OCI-LY3 (cell line): ENCODE measurements around the gene ZSCAN5B.
"Not testable (repeated sequence)": the region's sequence is repeated elsewhere in the genome, so short reads cannot be mapped to it uniquely, and the experiment has no call there.

ENCODE experiments used
- H2AFZ ChIP-seq: fragments of 200-600, 300-600 bp; shearing (Covaris generic); 2 replicates; pipeline ENCODE4 v1.6.0; 2014; ENCODE audit warnings: antibody characterized with exemption, low read depth, low read length
- H3K27ac ChIP-seq: fragments of 200-600, 300-600 bp; sonication (generic); 2 replicates; pipeline ENCODE4 v1.5.1; 2014; ENCODE audit warnings: mild to moderate bottlenecking, low read length, moderate library complexity, mixed read lengths
- H3K27me3 ChIP-seq: fragments of 200-600, 300-600 bp; sonication (generic); 2 replicates; pipeline ENCODE4 v1.6.1; 2014; ENCODE audit warnings: low read depth, low read length, mixed read lengths
- H3K36me3 ChIP-seq: fragments of 200-600, 300-600 bp; sonication (generic); replicated peaks from 2 replicates; pipeline ENCODE3; 2014; ENCODE audit warnings: low read depth, low read length, mixed read lengths
- H3K4me1 ChIP-seq: fragments of 300-600, 200-600 bp; sonication (generic); 2 replicates; pipeline ENCODE4 v1.6.1; 2014; ENCODE audit warnings: low read length, mixed read lengths
- H3K4me2 ChIP-seq: fragments of 200-600, 300-600 bp; sonication (generic); 2 replicates; pipeline ENCODE4 v1.6.1; 2014; ENCODE audit warnings: low read length, mixed read lengths
- H3K4me3 ChIP-seq: fragments of 300-600, 200-600 bp; sonication (generic); 2 replicates; pipeline ENCODE4 v1.5.1; 2014; ENCODE audit warnings: antibody characterized with exemption, mild to moderate bottlenecking, low read length, moderate library complexity
- H3K79me2 ChIP-seq: fragments of 300-600, 200-600 bp; shearing (Covaris generic); 2 replicates; pipeline ENCODE4 v1.6.1; 2014; ENCODE audit warnings: mild to moderate bottlenecking, low read length, mixed read lengths
- H3K9ac ChIP-seq: fragments of 300-600, 200-600 bp; shearing (Covaris generic); 2 replicates; pipeline ENCODE4 v1.6.0; 2014; ENCODE audit warnings: mild to moderate bottlenecking, low read length, moderate library complexity
- H3K9me3 ChIP-seq: fragments of 200-600, 300-600 bp; shearing (Covaris generic); 2 replicates; pipeline ENCODE4 v1.6.1; 2014; ENCODE audit warnings: low read length, mixed read lengths; ENCODE audit not compliant: insufficient read depth
- H4K20me1 ChIP-seq: fragments of 200-600, 300-600 bp; sonication (generic); 2 replicates; pipeline ENCODE4 v1.6.1; 2016; ENCODE audit warnings: low read length, mixed read lengths; ENCODE audit not compliant: insufficient read depth
- EZH2phosphoT487 ChIP-seq: fragments of 200-600 bp; shearing (Covaris generic); IDR thresholded peaks from 2 replicates; pipeline ENCODE4 v1.6.1; 2018; ENCODE audit warnings: antibody characterized with exemption, mixed run types, low read depth
- TF ChIP-seq, protein P1 (sequence below): fragments of 200-600, 300-600 bp; sonication (generic); IDR thresholded peaks from 2 replicates; pipeline ENCODE4 v1.5.1; 2014; ENCODE audit warnings: antibody characterized with exemption, low read length, low read depth

Gene ZSCAN5B

DNA sequence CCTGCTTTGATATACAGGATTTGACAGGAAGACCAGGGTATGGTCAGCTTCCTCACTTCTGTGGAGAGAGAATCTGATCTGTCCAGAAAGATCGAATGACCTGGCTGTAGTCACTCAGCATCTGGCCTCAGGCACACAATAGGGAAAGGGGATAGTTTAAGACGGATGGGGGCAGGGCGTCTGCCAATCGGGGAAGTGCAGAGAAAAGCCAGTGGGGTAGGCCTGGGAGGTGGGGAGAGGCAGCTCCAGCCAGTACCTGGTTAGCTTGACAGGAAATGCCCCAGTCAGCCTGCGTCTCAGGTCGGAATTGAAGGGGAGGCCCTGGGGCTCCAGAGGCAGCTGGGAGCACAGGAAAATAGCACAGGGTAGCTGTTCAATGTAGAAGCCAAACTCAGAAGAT lies 44.1 kb downstream of the ZSCAN5B start:
- Histone ChIP-seq H3K4me3 (no peak overlapping the region), H3K27me3 (no peaks in the 10 kb centered on the region), H4K20me1 (peaks cover 18% of the 10 kb centered on the region; the same call in 1 of the 2 replicates), H3K4me1 (no peaks in the 10 kb centered on the region), H3K79me2 (peaks cover 30% of the 10 kb centered on the region), H3K4me2 (no peak overlapping the region), H3K36me3 (peaks cover 47% of the 10 kb centered on the region), H3K27ac (no peak overlapping the region), H2AFZ (no peak overlapping the region), H3K9me3 (no peaks in the 10 kb centered on the region), H3K9ac (no peak overlapping the region)
- no peak for TF ChIP-seq EZH2phosphoT487
- TF ChIP-seq, protein P1, sequence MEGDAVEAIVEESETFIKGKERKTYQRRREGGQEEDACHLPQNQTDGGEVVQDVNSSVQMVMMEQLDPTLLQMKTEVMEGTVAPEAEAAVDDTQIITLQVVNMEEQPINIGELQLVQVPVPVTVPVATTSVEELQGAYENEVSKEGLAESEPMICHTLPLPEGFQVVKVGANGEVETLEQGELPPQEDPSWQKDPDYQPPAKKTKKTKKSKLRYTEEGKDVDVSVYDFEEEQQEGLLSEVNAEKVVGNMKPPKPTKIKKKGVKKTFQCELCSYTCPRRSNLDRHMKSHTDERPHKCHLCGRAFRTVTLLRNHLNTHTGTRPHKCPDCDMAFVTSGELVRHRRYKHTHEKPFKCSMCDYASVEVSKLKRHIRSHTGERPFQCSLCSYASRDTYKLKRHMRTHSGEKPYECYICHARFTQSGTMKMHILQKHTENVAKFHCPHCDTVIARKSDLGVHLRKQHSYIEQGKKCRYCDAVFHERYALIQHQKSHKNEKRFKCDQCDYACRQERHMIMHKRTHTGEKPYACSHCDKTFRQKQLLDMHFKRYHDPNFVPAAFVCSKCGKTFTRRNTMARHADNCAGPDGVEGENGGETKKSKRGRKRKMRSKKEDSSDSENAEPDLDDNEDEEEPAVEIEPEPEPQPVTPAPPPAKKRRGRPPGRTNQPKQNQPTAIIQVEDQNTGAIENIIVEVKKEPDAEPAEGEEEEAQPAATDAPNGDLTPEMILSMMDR = no peak

DNA sequence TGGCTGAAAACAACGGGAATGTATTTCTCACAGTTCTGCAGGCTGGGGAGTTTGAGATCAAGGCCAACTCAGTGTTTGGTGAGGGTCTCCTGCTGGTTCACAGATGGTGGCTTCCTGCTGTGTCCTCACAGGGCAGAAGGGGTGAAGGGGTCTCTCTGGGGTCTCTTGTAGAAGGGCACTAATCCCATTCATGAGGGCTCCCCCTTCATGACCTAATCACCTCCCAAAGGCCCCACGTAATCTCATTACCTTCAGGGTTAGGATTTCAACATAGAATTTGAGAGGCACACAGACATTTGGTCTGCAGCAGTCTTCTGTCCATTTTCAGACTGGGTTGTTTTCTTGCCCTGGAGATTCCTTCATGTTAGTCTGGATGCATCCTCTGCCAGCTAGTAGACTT lies 44.9 kb downstream of the ZSCAN5B start:
- H3K9ac ChIP-seq = no peak overlapping the region
- no peak overlapping the region for H2AFZ ChIP-seq
- H3K4me3 ChIP-seq = no peak overlapping the region
- no peak overlapping the region for H3K4me2 ChIP-seq
- peaks cover 18% of the 10 kb centered on the region; the same call in 1 of the 2 replicates for H4K20me1 ChIP-seq
- no peak overlapping the region for H3K27ac ChIP-seq
- no peaks in the 10 kb centered on the region for H3K27me3 ChIP-seq
- TF ChIP-seq, protein P1 = no peak
- peaks cover 30% of the 10 kb centered on the region for H3K79me2 ChIP-seq
- peaks cover 46% of the 10 kb centered on the region for H3K36me3 ChIP-seq
- no peaks in the 10 kb centered on the region for H3K4me1 ChIP-seq
- no peaks in the 10 kb centered on the region for H3K9me3 ChIP-seq

GRCh38 chr19:56150358-56150757 lies 47.2 kb downstream of the ZSCAN5B start:
- no peak overlapping the region for H3K27ac ChIP-seq
- H3K79me2 ChIP-seq = peaks cover 38% of the 10 kb centered on the region
- H3K9ac ChIP-seq = no peak overlapping the region
- peaks cover 18% of the 10 kb centered on the region; the same call in 1 of the 2 replicates for H4K20me1 ChIP-seq
- no peaks in the 10 kb centered on the region for H3K9me3 ChIP-seq
- H3K4me3 ChIP-seq = no peak overlapping the region
- H3K4me2 ChIP-seq = no peak overlapping the region
- H2AFZ ChIP-seq = no peak overlapping the region
- H3K4me1 ChIP-seq = no peaks in the 10 kb centered on the region
- H3K27me3 ChIP-seq = no peaks in the 10 kb centered on the region
- TF ChIP-seq, protein P1 = no peak
- no peak for TF ChIP-seq EZH2phosphoT487
- peaks cover 30% of the 10 kb centered on the region for H3K36me3 ChIP-seq

DNA sequence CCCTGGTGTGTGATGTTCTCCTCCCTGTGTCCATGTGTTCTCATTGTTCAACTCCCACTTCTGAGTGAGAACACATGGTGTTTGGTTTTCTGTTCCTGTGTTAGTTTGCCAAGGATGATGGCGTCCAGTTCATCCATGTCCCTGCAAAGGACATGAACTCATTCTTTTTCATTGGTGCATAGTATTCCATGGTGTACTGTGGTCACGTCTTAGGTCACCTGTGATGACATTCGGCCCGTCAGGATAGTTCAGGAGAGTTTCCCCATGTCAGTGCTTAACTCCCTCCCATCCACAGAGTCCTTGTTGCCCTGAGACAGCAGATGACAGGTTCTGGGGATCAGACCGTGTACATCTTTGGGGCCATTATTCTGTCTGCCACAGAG lies 47.9 kb downstream of the ZSCAN5B start:
- no peak overlapping the region for H3K4me3 ChIP-seq
- H3K79me2 ChIP-seq = peaks cover 45% of the 10 kb centered on the region
- no peak overlapping the region for H3K4me2 ChIP-seq
- no peaks in the 10 kb centered on the region for H3K27me3 ChIP-seq
- H3K9me3 ChIP-seq = no peaks in the 10 kb centered on the region
- H3K27ac ChIP-seq = no peak overlapping the region
- no peak overlapping the region for H3K9ac ChIP-seq
- no peak overlapping the region for H2AFZ ChIP-seq
- TF ChIP-seq, protein P1 = no peak
- no peak for TF ChIP-seq EZH2phosphoT487
- H3K36me3 ChIP-seq = peaks cover 26% of the 10 kb centered on the region
- no peaks in the 10 kb centered on the region for H3K4me1 ChIP-seq
- H4K20me1 ChIP-seq = peaks cover 18% of the 10 kb centered on the region; the same call in 1 of the 2 replicates

- H3K27me3 ChIP-seq = not testable (repeated sequence)
Measured at GRCh38 chr19:56148955-56149655, 48.5 kb downstream of the ZSCAN5B start.

More at GRCh38 chr19:56148955-56149655, 48.5 kb downstream of the ZSCAN5B start:
- H3K4me3 ChIP-seq, H3K4me1 ChIP-seq, H3K4me2 ChIP-seq, H2AFZ ChIP-seq, H3K27ac ChIP-seq, H3K9ac ChIP-seq, H3K9me3 ChIP-seq: not testable (repeated sequence)
- Histone ChIP-seq H4K20me1 (peaks cover 18% of the 10 kb centered on the region; the same call in 1 of the 2 replicates), H3K79me2 (peaks cover 50% of the 10 kb centered on the region), H3K36me3 (peaks cover 26% of the 10 kb centered on the region)
